Neural crest cell (in vitro differentiated cells): Measurements from ENCODE around the gene PER3. TPM values are rescaled to one million over a fixed set of nuclear protein-coding genes. Genes with fewer than 3 reads are reported as not detected.

ENCODE experiments used
- DNase-seq: peaks from one replicate; pipeline ENCODE4 v3.0.0; 2021; ENCODE audit warnings: low read depth, mixed read lengths, low spot score
- H3K27ac Mint-ChIP-seq: one replicate; pipeline ENCODE4 v1.8.0; 2021; ENCODE audit warnings: mild to moderate bottlenecking, mixed read lengths; ENCODE audit not compliant: unreplicated experiment
- H3K27me3 Mint-ChIP-seq: 2 replicates; pipeline ENCODE4 v1.8.0; 2021; ENCODE audit warnings: low read depth, mild to moderate bottlenecking, mixed read lengths
- H3K36me3 Mint-ChIP-seq: 2 replicates; pipeline ENCODE4 v1.8.0; 2021; ENCODE audit warnings: low read depth, mild to moderate bottlenecking, mixed read lengths
- H3K4me1 Mint-ChIP-seq: 2 replicates; pipeline ENCODE4 v1.8.0; 2021; ENCODE audit warnings: mixed read lengths
- H3K4me3 Mint-ChIP-seq: one replicate; pipeline ENCODE4 v1.8.0; 2021; ENCODE audit warnings: mild to moderate bottlenecking, mixed read lengths
- H3K9me3 Mint-ChIP-seq: 2 replicates; pipeline ENCODE4 v1.8.0; 2021; ENCODE audit warnings: mixed read lengths
- CTCF ChIP-seq: fragments of 200-600 bp; sonication (generic); conservative IDR thresholded peaks from 2 replicates; pipeline ENCODE4 v1.5.0; 2021; ENCODE audit warnings: antibody characterized with exemption, mild to moderate bottlenecking
- total RNA-seq: library from RNA; stranded (reverse); gene quantifications from 2 replicates; pipeline ENCODE4 v1.2.1, GENCODE V29; 2021

Gene PER3
- total RNA-seq, 1 donor from 2014 or later, result 5.3 TPM

GRCh38 chr1:7862211-7863060, 78.3 kb downstream of the PER3 start:
- H3K27ac Mint-ChIP-seq, result no peak overlapping the region
- no peak overlapping the region for H3K4me3 Mint-ChIP-seq
- DNase-seq, result no peak
- no peaks in the 10 kb centered on the region for H3K27me3 Mint-ChIP-seq
- H3K9me3 Mint-ChIP-seq, result no peaks in the 10 kb centered on the region
- no peak for TF ChIP-seq CTCF
- no peaks in the 10 kb centered on the region for H3K36me3 Mint-ChIP-seq
- peaks cover 7% of the 10 kb centered on the region for H3K4me1 Mint-ChIP-seq

GRCh38 chr1:7863756-7864328, 79.8 kb downstream of the PER3 start:
- Mint-ChIP-seq H3K4me1 (peaks cover 7% of the 10 kb centered on the region), H3K27me3 (no peaks in the 10 kb centered on the region), H3K4me3 (no peak overlapping the region), H3K9me3 (no peaks in the 10 kb centered on the region), H3K27ac (peak overlapping the region; percentile 96), H3K36me3 (no peaks in the 10 kb centered on the region)
- TF ChIP-seq CTCF, result no peak
- DNase-seq, result no peak

GRCh38 chr1:7865978-7866377, 81.9 kb downstream of the PER3 start:
- no peak for DNase-seq
- TF ChIP-seq CTCF, result no peak
- no peak overlapping the region for H3K27ac Mint-ChIP-seq
- H3K9me3 Mint-ChIP-seq, result no peaks in the 10 kb centered on the region
- peaks cover 7% of the 10 kb centered on the region for H3K4me1 Mint-ChIP-seq
- no peaks in the 10 kb centered on the region for H3K27me3 Mint-ChIP-seq
- H3K36me3 Mint-ChIP-seq, result no peaks in the 10 kb centered on the region
- H3K4me3 Mint-ChIP-seq, result no peak overlapping the region

GRCh38 chr1:7868070-7868780, 84.1 kb downstream of the PER3 start:
- Mint-ChIP-seq H3K27me3 (no peaks in the 10 kb centered on the region), H3K4me1 (peaks cover 7% of the 10 kb centered on the region), H3K36me3 (no peaks in the 10 kb centered on the region), H3K9me3 (no peaks in the 10 kb centered on the region), H3K27ac (peak overlapping the region; percentile 27), H3K4me3 (no peak overlapping the region)
- DNase-seq, result no peak
- no peak for TF ChIP-seq CTCF

- Mint-ChIP-seq H3K4me3 (no peak overlapping the region), H3K27me3 (no peaks in the 10 kb centered on the region), H3K9me3 (no peaks in the 10 kb centered on the region), H3K27ac (no peak overlapping the region), H3K36me3 (no peaks in the 10 kb centered on the region), H3K4me1 (peaks cover 4% of the 10 kb centered on the region)
- DNase-seq, result no peak
- no peak for TF ChIP-seq CTCF
These were observed 85.2 kb downstream of the PER3 start for GRCh38 chr1:7869136-7869920.
